Rectal smooth muscle tissue (tissue), 1 donor: ENCODE measurements around the gene MRPS16.

Source experiments
- H3K27ac ChIP-seq: one replicate; pipeline ENCODE4 v1.7.0; 2013; ENCODE audit warnings: low read depth, low read length, inconsistent platforms
- H3K27me3 ChIP-seq: one replicate; pipeline ENCODE4 v1.7.0; 2013; ENCODE audit warnings: low read length; ENCODE audit not compliant: control insufficient read depth, insufficient read depth
- H3K36me3 ChIP-seq: one replicate; pipeline ENCODE4 v1.7.0; 2013; ENCODE audit warnings: low read length; ENCODE audit not compliant: control insufficient read depth, insufficient read depth
- H3K4me1 ChIP-seq: one replicate; pipeline ENCODE4 v1.7.0; 2013; ENCODE audit warnings: low read length; ENCODE audit not compliant: control insufficient read depth, insufficient read depth
- H3K4me3 ChIP-seq: one replicate; pipeline ENCODE4 v1.7.0; 2013; ENCODE audit warnings: low read length
- H3K9ac ChIP-seq: one replicate; pipeline ENCODE4 v1.7.0; 2013; ENCODE audit warnings: low read length

MRPS16 gene

DNA sequence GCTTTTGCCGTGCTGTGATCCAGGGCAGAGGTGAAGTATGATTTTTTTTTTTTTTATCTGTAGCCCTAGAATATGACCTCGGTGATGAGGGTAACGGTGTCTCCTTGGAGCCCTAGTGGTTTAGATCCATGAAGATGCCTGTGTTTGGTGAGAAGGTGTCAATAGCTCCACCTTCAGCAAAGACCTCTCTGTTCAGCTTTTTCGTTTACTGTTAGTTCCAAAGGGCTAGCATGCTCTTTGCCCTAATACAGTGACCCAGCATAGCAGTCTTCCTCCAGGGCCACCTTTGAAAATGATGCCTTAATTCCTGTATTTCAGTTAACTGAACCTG, 746 bp upstream of the MRPS16 start:
- H3K4me3 ChIP-seq: peak overlapping the region; percentile 91
- H3K27ac ChIP-seq: peak overlapping the region; percentile 88
- H3K4me1 ChIP-seq: peaks cover 8% of the 10 kb centered on the region
- H3K27me3 ChIP-seq: no peaks in the 10 kb centered on the region
- H3K36me3 ChIP-seq: no peaks in the 10 kb centered on the region
- H3K9ac ChIP-seq: peak overlapping the region; percentile 85

DNA sequence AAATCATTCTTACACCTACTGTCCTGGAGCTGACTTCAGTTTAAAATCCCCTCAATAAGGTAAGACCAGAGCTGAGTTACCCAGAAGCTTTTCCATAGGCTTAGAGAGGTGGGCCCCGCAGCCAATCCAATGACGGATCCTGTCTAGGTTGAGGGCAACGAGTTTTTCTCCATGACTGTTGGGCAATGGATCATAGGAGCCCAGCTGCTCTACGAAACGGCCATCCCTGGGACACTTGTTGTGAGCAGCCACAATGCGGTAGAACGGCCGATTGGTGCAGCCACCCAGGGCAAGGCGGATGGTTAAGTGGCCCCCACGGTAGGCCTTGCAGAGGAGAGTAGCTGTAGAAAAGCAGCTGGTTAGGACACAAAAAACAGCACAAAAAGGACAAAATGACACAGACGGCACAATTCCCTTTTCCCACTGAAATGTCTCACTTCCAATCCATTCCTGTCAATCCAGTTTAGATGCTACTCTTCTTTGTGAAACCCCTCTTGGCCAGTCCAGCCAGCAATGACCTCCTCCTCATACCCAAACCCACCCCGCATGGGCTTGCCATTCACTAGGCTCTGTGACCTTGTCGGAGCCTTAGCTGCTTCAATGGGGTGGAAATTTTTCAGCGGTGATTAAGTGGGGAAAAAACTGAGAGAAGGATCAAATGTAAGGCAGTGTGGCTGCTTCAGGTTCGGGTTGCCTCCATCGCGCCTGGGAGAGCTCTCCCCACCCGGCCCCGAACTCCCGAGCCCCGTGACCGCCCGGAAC, 580 bp downstream of the MRPS16 start:
- Histone ChIP-seq H3K36me3 (no peaks in the 10 kb centered on the region), H3K9ac (peak overlapping the region; percentile 91), H3K4me1 (peaks cover 13% of the 10 kb centered on the region), H3K27me3 (no peaks in the 10 kb centered on the region), H3K27ac (peak overlapping the region; percentile 88), H3K4me3 (peak overlapping the region; percentile 91)

DNA sequence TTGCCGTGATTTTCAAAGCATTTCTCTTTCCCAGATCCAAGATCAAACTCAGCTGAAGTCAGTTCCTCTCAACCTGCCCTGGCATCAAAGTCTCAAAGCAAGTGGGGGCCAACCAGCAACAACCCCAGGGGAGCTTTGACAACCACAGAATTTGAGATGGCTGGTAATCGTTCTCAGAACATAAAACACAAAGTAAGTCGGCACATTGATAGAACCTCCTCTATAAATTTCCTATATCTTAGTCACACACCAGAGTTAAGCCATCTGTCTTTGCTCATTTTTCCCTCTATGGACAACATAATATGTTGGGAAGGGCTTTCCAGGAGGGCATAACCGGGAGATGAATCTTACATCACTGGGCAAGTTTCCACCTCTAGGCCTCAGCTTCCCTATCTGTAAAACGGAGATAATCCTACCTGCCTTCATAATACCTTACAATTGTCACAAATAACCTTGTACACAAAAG, 4.2 kb downstream of the MRPS16 start:
- Histone ChIP-seq H3K27me3 (no peaks in the 10 kb centered on the region), H3K36me3 (peaks cover 8% of the 10 kb centered on the region), H3K27ac (no peak overlapping the region), H3K4me3 (no peak overlapping the region), H3K4me1 (peaks cover 14% of the 10 kb centered on the region), H3K9ac (no peak overlapping the region)

DNA sequence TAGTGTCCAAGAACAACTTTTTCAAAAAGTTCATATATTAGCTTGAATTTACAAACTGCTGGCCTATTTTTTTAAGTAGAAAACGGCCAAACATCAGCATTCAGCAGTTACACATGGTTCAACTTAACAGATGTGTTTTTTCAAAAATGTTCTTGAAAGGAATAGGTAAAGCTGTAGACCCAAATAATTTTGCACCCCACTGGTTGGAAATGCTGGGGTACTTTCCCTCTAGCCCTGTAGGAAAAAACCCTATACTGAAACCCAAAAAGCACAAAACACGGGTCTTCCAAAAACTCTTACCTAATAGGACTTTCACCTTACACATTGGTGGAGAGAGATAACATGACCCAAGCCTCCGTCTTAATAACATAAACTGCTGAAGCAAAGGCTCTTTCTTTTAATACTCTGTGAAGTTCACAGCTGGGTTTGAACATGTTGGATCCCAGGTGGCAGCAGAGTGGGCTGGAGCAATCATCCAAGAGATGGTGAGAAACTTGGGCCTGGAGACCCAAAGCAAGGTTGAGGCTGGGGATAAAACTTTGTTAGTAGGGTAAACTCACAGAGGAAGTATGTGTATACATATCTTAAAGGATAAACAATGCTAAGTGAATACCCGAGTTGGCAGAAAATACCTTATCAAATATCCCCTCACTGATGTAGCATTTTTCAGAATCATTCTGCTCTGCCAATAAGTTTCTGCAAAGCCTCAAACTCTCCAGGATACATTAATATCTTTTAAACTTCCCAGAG, 4.8 kb downstream of the MRPS16 start:
- H3K27me3 ChIP-seq: no peaks in the 10 kb centered on the region
- H3K9ac ChIP-seq: peak overlapping the region; percentile 58
- peak overlapping the region; percentile 95 for H3K4me3 ChIP-seq
- peaks cover 13% of the 10 kb centered on the region for H3K4me1 ChIP-seq
- H3K27ac ChIP-seq: peak overlapping the region; percentile 63
- H3K36me3 ChIP-seq: peaks cover 11% of the 10 kb centered on the region

DNA sequence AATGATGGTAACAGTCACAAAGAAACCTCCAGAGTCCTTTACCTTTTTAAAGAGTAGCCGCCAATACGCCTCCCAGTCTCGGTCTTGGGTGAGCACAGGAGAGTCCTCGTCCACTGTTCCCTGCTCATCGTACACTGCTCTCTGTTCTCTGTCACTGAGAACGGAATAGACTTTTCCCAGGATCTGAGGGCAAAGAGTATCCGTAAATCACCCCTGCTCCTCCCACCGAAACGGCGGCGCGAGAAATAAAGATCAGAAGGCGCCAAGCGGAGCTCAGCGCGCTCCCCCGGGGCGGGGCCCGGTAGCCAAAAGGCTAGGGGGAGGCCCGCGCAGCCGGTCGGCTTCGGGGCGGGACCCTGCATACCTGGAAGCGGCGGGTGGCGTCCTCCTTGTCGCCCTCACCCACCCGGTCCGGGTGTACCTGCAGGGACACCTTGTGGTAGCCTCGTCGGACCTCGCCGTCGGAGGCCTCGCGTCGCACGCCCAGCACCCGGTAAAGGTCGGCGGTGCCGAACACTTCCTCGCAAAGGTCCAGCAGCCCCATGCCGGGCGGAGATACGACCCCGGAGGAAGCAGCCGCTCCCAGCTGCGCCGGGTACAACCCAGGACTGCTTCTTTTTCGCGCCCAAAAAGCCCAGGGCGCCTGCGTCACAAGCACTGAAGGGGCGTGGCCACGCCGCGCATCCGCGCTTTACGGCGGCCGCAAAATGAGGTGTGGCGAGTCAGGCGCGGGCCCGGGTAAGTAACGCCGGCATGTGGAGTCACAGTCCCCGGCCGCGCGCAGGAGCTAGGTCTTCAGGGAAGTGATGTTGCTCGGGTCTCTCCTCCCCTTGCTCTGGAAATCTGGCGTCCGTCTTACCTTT, 5.6 kb downstream of the MRPS16 start, which contains the start of gene DNAJC9:
TSS of gene DNAJC9 (minus strand) at position 610 of the 863 bp plus-strand sequence. CDS start at position 544, 66 bp downstream.
- Histone ChIP-seq H3K36me3 (peaks cover 11% of the 10 kb centered on the region), H3K4me1 (peaks cover 13% of the 10 kb centered on the region), H3K27me3 (no peaks in the 10 kb centered on the region), H3K4me3 (peak within 1 kb of the TSS; percentile 95), H3K27ac (peak within 1 kb of the TSS; percentile 63), H3K9ac (peak within 1 kb of the TSS; percentile 68)

DNA sequence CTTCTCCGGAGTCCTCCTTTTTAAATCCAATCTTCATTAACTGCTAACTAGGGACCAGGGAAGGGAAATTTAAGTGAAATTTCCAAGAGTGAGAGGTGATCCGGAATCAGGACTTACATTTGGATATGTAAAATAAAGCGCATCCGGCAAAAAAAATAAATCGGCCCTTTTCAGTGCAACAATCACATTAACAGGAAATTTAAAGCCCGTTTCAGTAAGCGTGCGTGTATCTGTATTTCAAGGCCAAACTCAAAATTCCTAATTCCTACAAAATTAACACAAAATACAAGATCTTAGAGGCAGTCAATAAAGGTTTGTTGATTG, 6.2 kb downstream of the MRPS16 start:
- H3K4me3 ChIP-seq: peak overlapping the region; percentile 95
- peaks cover 11% of the 10 kb centered on the region for H3K36me3 ChIP-seq
- peak overlapping the region; percentile 63 for H3K27ac ChIP-seq
- H3K27me3 ChIP-seq: no peaks in the 10 kb centered on the region
- H3K4me1 ChIP-seq: peaks cover 8% of the 10 kb centered on the region
- H3K9ac ChIP-seq: peak overlapping the region; percentile 68

DNA sequence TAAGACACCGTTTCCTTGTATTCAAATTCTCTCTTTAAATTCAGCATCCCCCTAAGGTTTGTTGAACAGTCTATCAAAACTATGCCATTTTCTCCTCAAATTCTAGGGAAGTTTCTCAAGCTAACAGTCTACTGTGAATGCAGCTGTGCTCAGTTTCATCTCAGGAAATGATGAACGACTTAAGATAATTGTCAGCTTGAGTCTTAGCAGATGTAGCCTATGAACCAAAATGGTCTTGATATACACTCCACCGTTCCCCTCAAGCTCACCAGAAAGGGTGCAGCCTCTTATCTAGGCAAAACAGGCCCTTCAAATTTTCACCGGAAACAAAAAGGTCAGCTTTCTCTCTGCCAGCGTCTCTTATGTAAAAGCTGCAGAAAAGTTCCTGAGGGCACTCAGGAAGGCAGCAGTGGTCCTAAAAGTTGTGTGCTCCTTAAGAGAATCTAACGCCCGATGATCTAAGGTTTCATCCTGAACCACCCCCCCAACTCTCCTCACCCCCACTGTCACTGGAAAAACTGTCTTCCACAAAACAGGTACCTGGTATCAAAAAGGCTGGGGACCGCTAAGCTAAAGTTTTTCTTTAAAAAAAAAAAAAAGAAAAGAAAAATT, 7.5 kb downstream of the MRPS16 start:
- peaks cover 8% of the 10 kb centered on the region for H3K4me1 ChIP-seq
- H3K4me3 ChIP-seq: no peak overlapping the region
- H3K36me3 ChIP-seq: peaks cover 11% of the 10 kb centered on the region
- no peaks in the 10 kb centered on the region for H3K27me3 ChIP-seq
- H3K27ac ChIP-seq: no peak overlapping the region
- no peak overlapping the region for H3K9ac ChIP-seq

DNA sequence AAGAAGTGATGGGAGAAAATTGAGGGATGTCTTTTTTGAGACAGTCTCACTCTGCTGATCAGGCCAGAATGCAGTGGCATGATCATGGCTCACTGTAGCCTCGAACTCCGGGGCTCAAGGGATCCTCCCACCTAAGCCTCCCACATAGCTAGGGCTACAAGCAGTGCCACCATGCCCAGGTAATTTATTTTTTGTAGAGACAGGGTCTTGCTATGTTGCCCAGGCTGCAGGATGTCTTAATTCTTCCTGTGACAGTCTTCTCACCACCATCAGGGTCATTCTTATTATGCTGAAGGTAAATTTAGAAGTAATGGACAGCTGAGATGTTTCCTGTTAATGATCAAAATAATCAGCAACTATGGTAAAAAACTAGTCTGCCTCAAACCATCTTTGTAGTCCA, 12.5 kb downstream of the MRPS16 start:
- Histone ChIP-seq H3K27me3 (no peaks in the 10 kb centered on the region), H3K4me3 (no peak overlapping the region), H3K27ac (no peak overlapping the region), H3K36me3 (peaks cover 11% of the 10 kb centered on the region), H3K4me1 (no peaks in the 10 kb centered on the region), H3K9ac (no peak overlapping the region)

DNA sequence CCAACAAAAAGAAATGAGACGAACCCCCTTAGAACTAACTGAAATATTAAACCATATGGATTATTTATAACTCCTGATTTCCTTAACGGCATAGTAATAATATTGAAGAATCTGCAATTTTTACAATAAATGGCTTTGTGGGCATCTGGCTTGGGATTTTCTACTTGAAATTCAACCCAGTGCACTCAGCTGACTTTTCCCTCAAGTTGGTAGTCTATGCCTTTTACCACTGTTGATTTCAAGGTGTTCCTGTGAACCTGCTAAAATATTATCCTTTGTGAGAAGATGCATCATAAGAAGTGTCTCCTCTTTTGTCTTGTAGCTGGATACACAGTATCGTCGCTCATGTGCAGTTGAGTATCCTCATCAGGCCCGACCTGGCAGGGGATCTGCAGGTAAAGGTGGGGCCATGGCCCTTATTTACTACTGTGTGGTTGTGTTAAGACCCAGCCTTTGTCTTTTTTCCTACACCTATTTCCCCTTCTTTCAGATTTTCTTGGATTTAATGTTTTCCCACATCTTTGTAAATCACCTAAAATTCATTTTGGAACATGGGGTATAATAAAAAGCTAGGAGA, 13.4 kb downstream of the MRPS16 start:
- Histone ChIP-seq H3K27ac (no peak overlapping the region), H3K36me3 (peaks cover 8% of the 10 kb centered on the region), H3K4me1 (no peaks in the 10 kb centered on the region), H3K9ac (no peak overlapping the region), H3K27me3 (no peaks in the 10 kb centered on the region), H3K4me3 (no peak overlapping the region)

DNA sequence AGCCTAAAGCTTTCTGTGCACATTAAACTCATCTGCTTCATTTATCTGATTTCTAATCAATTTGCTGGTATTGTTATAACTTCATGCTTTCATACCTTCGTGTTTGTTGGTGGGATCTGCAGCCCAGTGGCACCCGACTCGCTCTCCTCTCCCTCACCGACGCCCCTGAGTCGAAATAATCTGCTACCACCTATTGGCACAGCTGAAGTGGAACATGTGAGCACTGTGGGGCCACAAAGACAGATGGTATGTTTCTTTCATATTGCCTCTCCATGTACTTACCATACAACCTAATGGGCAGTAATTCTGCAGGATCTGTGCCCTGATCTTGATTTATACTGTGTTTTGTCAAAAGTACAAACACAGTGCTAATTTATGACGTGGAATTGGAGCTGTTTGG, 17.7 kb downstream of the MRPS16 start:
- Histone ChIP-seq H3K36me3 (peaks cover 7% of the 10 kb centered on the region), H3K4me3 (no peak overlapping the region), H3K9ac (no peak overlapping the region), H3K27ac (no peak overlapping the region), H3K27me3 (no peaks in the 10 kb centered on the region), H3K4me1 (no peaks in the 10 kb centered on the region)

DNA sequence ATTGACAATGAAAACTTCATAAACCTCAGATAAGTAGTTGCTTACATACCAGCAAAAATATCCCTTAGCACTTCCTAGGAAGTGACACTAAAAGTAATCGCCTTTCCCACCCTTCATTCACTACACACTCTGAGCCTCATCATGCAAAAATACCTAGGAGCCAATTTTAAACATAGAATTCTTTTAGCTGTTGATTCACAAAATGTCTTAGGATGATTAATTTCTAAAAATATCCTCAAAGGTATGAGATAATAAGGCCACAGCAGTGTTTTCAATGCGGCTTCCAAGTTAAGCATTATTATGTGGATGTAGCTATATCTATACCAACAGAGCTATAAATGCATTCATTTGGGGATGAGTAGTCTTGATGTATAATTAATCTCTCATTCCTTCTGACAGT, 18.6 kb downstream of the MRPS16 start:
- Histone ChIP-seq H3K27ac (no peak overlapping the region), H3K9ac (no peak overlapping the region), H3K4me3 (no peak overlapping the region), H3K27me3 (no peaks in the 10 kb centered on the region), H3K36me3 (peaks cover 7% of the 10 kb centered on the region), H3K4me1 (no peaks in the 10 kb centered on the region)
